ENCODE measurements around the gene CFAP65. TPM values are rescaled to one million over a fixed set of nuclear protein-coding genes. Genes with fewer than 3 reads are reported as not detected.
A peak's percentile ranks its signal among the peaks of the same experiment; 100 is the strongest.

CFAP65 gene
- total and polyA plus RNA-seq, 9 of the 15 experiments (the other 6 are each of a cell fraction or from before 2014, with no cell fraction given) = not detected

GRCh38 chr2:218964041-218964771 is 77.1 kb downstream of the CFAP65 start (continued):
- no peak for TF ChIP-seq AFF1 (IDR thresholded peaks at IDR 0.05; ENCODE audit: low read depth in 1 of 2, partially characterized antibody in 2 of 2)
- no peak for TF ChIP-seq ZNF263 (CRISPR knock-in tag; IDR thresholded peaks at IDR 0.05; ENCODE audit: borderline replicate concordance)
- TF ChIP-seq NCOR1 (IDR thresholded peaks at IDR 0.05) = peak; percentile 38; the same call in 1 of the 2 replicates
- TF ChIP-seq FUS (optimal IDR thresholded peaks at IDR 0.05; ENCODE audit: low read depth, low read length) = no peak
- no peak for TF ChIP-seq GABPB1 (CRISPR knock-in tag; IDR thresholded peaks at IDR 0.05)
- TF ChIP-seq KHSRP (IDR thresholded peaks at IDR 0.05) = no peak
- TF ChIP-seq EP300 (IDR thresholded peaks at IDR 0.05; ENCODE audit: low read length) = peak; percentile 37; the same call in 1 of the 2 replicates
- TF ChIP-seq U2AF2 (optimal IDR thresholded peaks at IDR 0.05; ENCODE audit: low read depth, low read length) = no peak
- no peak for TF ChIP-seq SPI1 (IDR thresholded peaks at IDR 0.05; ENCODE audit: borderline replicate concordance, low read depth, low read length)
- TF ChIP-seq TRIM24 (IDR thresholded peaks at IDR 0.05) = 0 out of 4 replicates have a peak, but pooled peaks of 1 of the 2 experiments have one; percentile 34
- no peak for TF ChIP-seq PURB (CRISPR knock-in tag; IDR thresholded peaks at IDR 0.05; ENCODE audit: low read depth)
- TF ChIP-seq BACH1 (tag; IDR thresholded peaks at IDR 0.05) = peak; percentile 96
- TF ChIP-seq MGA (IDR thresholded peaks at IDR 0.05) = no peak

All from K562 (cell line).